ENCODE data around the gene AIPL1. TPM values are rescaled to one million over a fixed set of nuclear protein-coding genes. Genes with fewer than 3 reads are reported as not detected.
"Not testable (repeated sequence)": the region's sequence is repeated elsewhere in the genome, so short reads cannot be mapped to it uniquely, and the experiment has no call there.

The AIPL1 gene
- not detected for polyA plus RNA-seq (2012; ENCODE audit: insufficient read depth, insufficient read length)

GRCh38 chr17:6435051-6435450, at the start of gene AIPL1:
AIPL1 (minus strand) TSS chr17:6435121; CDS start chr17:6435104, 17 bp downstream.
- H3K4me3 ChIP-seq (ENCODE audit: low read length) = no peak within 1 kb of the TSS
- DNase-seq (ENCODE audit: low read depth, low spot score) = no peak

- DNase-seq (ENCODE audit: low read depth, low spot score) = no peak
- no peak overlapping the region for H3K4me3 ChIP-seq (ENCODE audit: low read length)
Measured at GRCh38 chr17:6483507-6483906, 48.6 kb upstream of the AIPL1 start.

- H3K4me3 ChIP-seq (ENCODE audit: low read length); DNase-seq (ENCODE audit: low read depth, low spot score): not testable (repeated sequence)
Measured at GRCh38 chr17:6482796-6483195, 47.9 kb upstream of the AIPL1 start.

- no peak for DNase-seq (ENCODE audit: low read depth, low spot score)
- H3K4me3 ChIP-seq (ENCODE audit: low read length) = no peak overlapping the region
Measured at GRCh38 chr17:6482105-6482455, 47.2 kb upstream of the AIPL1 start.

GRCh38 chr17:6480303-6480675, 45.4 kb upstream of the AIPL1 start:
- H3K4me3 ChIP-seq (ENCODE audit: low read length) = no peak overlapping the region
- no peak for DNase-seq (ENCODE audit: low read depth, low spot score)

GRCh38 chr17:6479622-6480302, 44.8 kb upstream of the AIPL1 start:
- no peak overlapping the region for H3K4me3 ChIP-seq (ENCODE audit: low read length)
- DNase-seq (ENCODE audit: low read depth, low spot score) = no peak

GRCh38 chr17:6478486-6478885, 43.6 kb upstream of the AIPL1 start:
- no peak overlapping the region for H3K4me3 ChIP-seq (ENCODE audit: low read length)
- DNase-seq (ENCODE audit: low read depth, low spot score) = no peak

- H3K4me3 ChIP-seq (ENCODE audit: low read length) = no peak overlapping the region
- no peak for DNase-seq (ENCODE audit: low read depth, low spot score)
Measured at GRCh38 chr17:6477831-6478383, 43.0 kb upstream of the AIPL1 start.

GRCh38 chr17:6476810-6477179, 41.9 kb upstream of the AIPL1 start:
- no peak overlapping the region for H3K4me3 ChIP-seq (ENCODE audit: low read length)
- no peak for DNase-seq (ENCODE audit: low read depth, low spot score)

- DNase-seq (ENCODE audit: low read depth, low spot score) = no peak
Measured at GRCh38 chr17:6476076-6476809, 41.3 kb upstream of the AIPL1 start.

GRCh38 chr17:6475411-6475810, 40.5 kb upstream of the AIPL1 start:
- H3K4me3 ChIP-seq (ENCODE audit: low read length) = no peak overlapping the region

More at GRCh38 chr17:6476076-6476809, 41.3 kb upstream of the AIPL1 start:
- H3K4me3 ChIP-seq (ENCODE audit: low read length) = no peak overlapping the region

GRCh38 chr17:6474906-6475305, 40.0 kb upstream of the AIPL1 start:
- no peak for DNase-seq (ENCODE audit: low read depth, low spot score)

More at GRCh38 chr17:6475411-6475810, 40.5 kb upstream of the AIPL1 start:
- no peak for DNase-seq (ENCODE audit: low read depth, low spot score)

GRCh38 chr17:6474376-6474775, 39.5 kb upstream of the AIPL1 start:
- DNase-seq (ENCODE audit: low read depth, low spot score) = no peak
- H3K4me3 ChIP-seq (ENCODE audit: low read length) = no peak overlapping the region

More at GRCh38 chr17:6474906-6475305, 40.0 kb upstream of the AIPL1 start:
- H3K4me3 ChIP-seq (ENCODE audit: low read length) = no peak overlapping the region

GRCh38 chr17:6473128-6473767, 38.3 kb upstream of the AIPL1 start:
- H3K4me3 ChIP-seq (ENCODE audit: low read length) = no peak overlapping the region
- no peak for DNase-seq (ENCODE audit: low read depth, low spot score)

- no peak for DNase-seq (ENCODE audit: low read depth, low spot score)
- no peak overlapping the region for H3K4me3 ChIP-seq (ENCODE audit: low read length)
Measured at GRCh38 chr17:6472517-6472916, 37.6 kb upstream of the AIPL1 start.

- H3K4me3 ChIP-seq (ENCODE audit: low read length) = no peak overlapping the region
- no peak for DNase-seq (ENCODE audit: low read depth, low spot score)
Measured at GRCh38 chr17:6471531-6472465, 36.9 kb upstream of the AIPL1 start.

- no peak overlapping the region for H3K4me3 ChIP-seq (ENCODE audit: low read length)
- no peak for DNase-seq (ENCODE audit: low read depth, low spot score)
Measured at GRCh38 chr17:6470751-6471521, 36.0 kb upstream of the AIPL1 start.

GRCh38 chr17:6470146-6470718, 35.3 kb upstream of the AIPL1 start:
- DNase-seq (ENCODE audit: low read depth, low spot score) = no peak

More at GRCh38 chr17:6470146-6470718, 35.3 kb upstream of the AIPL1 start:
- H3K4me3 ChIP-seq (ENCODE audit: low read length) = no peak overlapping the region

Measured in Jurkat, Clone E6-1 (cell line).